Amygdala (tissue), 56 donors: ENCODE data around the gene POLR3E.
"Not testable (repeated sequence)": the region's sequence is repeated elsewhere in the genome, so short reads cannot be mapped to it uniquely, and the experiment has no call there.

Experiments used
- DNase-seq, 56 donors: peaks; one replicate each; lab custom pipeline; 2025; lab: John Stamatoyannopoulos, UW

POLR3E gene

DNA sequence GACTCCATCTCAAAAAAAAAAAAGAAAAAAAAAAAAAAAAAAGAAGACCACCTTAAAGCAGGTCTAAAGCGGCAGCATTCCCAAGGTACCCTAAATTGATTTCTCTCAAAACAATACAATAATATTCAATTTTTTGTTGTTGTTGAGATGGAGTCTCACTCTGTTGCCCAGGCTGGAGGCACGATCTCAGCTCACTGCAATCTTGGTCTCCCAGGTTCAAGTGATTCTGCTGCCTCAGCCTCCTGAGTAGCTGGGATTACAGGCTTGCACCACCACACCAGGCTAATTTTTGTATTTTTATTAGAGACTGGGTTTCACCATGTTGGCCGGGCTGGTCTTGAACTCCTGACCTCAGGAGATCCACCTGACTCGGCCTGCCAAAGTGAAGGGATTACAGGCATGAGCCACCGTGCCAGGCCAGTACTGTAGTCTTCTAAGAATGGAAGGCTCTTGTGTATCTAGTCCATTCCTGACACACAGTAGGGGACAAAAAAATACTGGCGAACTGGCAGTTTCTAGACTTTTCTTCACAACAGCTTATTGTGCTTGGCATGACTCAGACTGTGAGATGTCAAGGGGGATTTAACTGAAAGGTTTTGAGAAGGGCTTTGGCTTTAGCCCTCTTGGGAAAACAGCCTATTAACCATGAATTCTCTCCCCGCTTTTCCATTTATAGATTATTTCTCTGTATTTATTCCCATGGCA is 59.9 kb downstream of the POLR3E start:
- DNase-seq, result no peak

DNA sequence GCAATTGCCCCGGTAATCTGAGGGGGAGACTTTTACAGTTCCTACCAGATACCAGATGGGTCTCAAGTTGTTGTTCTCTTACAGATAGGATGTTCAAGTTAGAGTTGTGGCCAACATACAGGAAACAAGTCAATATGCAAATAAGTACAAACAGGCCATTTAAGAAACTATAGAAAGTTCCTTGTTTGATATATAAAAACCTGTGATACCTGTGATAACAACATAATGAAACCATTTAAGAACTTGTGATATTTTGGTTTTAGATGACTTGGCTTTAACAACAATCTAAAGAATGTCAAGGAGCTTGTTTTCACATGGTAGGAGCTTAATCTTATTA is 60.4 kb downstream of the POLR3E start:
- no peak for DNase-seq

DNA sequence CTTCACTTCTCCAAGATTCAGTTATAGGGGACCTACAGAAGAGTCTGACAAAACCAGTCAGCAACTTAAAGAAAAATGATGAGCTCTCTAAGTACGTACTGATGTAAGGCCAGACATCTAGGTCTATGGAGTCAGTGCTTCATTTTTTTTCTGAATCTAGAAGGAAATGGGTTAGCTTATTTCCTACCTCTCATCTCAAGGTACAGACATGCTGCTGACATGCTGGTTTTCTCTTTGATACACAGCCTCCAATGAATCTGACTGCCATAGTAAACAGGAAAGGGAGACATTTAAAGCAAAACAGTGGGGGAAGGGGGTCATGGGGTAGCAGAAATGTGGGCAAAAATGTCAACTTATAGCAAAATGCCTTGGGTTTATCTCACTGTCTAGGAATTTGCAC is 60.8 kb downstream of the POLR3E start:
- no peak for DNase-seq

DNA sequence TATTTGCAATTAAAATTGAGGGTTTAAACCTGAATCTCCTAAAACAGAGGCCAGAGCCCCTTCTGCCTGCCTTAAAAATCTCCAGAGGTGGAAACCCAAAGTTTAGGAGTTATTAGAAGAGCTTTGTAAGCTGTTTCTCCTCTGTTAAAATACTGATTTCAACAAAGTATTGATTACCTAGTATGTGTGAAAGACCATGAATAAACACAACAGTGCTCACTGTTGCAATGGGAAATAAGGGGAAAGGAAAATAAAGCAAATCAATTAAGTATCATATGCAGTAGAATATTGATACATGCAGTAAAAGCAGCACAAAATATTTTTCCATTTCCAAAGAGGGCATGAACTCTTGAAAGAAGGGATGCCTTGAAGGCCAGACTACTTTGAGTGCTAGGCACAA is 62.5 kb downstream of the POLR3E start:
- no peak for DNase-seq

DNA sequence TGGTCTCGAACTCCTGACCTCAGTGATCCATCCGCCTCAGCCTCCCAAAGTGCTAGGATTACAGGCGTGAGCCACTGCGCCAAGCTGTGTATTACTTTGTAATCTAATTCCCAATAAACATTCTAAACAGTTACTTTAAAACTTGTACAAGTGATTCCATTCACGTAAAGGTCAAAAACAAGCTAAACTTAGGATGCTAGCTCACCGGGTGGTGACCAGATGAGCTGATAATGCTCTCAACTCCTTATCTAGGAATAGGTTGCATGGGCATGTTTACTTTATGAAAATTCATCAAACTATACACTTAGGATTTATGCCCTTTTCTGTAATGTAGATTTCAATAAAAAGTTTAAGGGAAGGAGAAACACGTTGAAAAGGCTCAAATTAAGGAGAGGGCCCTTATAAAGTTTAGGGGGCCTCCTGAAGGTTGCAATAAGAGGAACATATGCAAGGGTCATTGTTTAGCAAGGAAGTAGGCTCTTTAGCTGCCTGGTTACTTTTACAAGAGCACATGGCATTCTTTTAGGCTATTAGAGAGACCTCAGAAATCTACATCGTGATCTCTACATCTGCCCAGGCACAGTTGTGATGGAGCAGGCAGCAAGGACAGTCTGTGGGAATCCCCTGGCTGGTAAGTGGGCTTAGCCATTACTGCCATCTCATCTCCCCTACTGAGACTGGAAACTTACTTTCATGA is 63.9 kb downstream of the POLR3E start:
- DNase-seq, result no peak

DNA sequence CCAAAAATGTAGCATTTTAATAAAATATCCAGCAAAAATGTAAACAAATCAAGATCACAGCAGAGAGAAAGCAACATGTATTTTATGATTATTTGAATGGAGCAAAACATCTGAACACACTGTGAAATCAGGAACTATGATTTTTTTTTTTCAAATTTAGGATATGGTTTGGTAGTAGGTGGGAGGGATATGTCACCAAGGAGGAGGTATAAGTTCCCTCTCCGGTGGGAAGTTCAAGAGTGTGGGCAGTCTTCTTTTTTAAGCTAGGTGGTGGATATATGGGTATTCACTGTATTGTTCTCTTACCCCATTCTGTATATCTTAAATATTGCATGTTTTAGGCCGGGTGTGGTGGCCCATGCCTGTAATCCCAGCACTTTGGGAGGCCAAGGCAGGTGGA is 67.0 kb downstream of the POLR3E start:
- DNase-seq, result no peak

DNA sequence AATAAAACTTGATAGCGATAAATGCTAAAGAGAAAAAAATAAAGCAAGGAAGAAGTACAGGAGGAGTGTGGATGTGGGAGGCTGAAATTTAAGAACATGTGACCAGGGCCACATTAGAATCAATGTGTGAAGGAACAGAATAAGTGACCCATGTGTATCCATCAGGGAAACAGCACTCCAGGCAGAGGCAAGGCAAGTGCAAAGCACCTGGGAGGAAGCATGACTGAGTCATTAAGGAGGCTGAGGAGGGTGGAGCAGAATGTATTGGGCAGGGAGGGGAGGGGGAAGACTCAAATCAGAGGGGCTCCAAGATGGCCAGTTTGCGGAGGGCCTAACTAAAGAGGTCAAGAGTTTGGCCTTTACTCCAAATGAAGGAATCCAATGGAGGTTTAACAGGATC is 69.2 kb downstream of the POLR3E start:
- DNase-seq, result no peak

DNA sequence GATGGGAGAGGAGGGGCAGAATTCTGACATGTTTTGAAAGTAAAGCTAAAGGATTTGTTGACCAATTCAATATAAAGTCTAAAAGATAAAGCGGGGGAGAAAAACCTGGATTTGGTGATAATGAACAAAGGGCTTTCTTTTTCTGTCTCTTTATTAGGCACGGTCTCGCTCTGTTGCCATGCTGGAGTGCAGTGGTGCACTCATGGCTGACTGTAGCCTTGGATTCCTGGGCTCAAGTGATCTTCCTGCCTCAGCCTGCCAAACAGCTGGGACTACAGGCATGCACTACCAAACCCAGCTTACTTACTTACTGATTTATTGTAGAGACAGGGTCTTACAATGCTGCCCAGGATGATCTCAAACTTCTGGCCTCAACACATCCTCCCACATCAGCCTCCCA is 69.7 kb downstream of the POLR3E start:
- DNase-seq, result no peak

DNA sequence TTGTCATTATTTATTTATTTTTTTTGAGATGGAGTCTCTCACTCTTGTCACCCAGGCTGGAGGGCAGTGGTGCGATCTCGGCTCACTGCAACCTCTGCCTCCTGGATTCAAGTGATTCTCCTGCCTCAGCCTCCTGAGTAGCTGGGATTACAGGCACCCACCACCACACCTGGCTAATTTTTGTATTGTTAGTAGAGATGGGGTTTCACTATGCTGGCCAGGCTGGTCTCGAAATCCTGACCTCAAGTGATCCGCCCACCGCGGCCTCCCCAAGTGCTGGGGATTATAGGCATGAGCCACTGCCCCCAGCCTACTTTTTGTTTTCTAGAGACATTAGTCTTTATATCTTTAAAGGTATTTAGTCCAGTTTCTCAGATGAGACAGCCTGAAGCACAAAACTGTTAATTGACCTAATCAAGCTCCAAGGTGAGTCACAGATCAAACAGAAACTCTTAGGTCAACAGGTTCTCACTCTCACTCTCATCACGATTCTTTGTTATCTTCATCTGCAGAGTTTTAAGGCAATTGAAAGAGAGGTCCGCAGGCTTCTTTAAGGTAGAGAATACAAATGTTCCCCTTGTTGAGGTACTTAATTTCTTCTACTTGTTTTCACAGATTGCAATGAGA is 71.1 kb downstream of the POLR3E start:
- DNase-seq, result not testable (repeated sequence)

DNA sequence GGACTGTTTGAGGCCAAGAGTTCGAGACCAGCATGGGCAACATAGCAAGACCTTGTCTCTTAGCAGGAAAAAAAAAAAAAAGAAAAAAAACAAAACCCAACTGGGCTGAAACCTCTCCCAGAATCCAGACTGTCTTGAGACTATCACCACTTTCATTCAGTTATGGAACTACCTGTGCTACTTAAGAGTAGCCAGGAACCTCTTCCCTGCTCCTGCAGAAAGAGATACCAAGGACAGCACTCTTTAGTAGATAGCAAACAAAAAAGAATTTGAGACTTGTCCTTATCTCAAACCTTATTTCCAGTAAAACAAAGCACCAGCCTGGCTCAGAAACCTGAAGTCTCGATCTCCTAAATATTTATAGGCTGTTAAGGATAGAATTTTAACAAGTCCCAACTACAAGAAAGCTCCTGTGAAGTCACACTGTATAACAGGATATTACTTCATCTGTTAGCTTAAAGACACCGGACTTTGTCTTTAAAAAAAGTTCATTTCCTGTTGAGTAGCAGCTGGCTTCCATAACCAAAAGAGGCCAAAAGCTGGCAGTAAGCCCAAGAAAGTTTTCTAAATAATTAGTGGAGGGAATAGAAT is 72.1 kb downstream of the POLR3E start:
- no peak for DNase-seq

DNA sequence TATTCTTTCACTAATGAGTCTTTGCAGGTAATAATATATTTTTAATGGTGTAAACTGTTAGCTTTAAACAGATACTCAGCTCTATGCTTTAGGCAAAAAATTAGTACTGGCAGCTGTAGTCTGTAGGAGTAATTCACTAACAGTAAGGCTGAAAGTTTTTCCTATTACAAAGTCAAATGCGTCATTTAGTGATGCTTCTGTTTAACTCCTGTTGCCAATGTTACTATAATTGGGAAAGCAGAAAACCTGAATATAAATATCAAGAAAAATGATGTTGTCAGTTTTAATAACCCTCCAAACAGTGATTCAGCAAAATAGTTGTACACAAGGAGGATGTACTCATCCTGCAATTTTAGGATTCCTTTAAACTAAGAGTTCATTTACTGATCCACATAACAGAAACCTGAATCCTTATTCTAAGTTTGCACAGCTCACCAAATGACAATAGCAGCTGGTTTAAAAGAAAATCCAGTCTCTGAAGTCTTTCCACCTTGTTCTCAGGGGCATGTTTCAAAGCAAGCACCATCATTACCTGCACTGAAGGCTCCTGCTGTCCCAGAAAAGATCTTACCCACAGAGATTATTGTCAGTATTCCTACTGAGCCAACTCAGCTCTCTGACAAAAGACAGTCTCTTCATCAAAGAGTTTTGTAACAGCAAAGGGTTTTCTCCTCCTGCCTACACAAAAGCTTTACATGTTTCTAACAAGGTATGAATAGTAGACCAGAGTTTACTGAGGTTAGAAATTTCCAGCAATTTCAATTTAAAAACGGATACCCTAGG is 73.0 kb downstream of the POLR3E start:
- no peak for DNase-seq

DNA sequence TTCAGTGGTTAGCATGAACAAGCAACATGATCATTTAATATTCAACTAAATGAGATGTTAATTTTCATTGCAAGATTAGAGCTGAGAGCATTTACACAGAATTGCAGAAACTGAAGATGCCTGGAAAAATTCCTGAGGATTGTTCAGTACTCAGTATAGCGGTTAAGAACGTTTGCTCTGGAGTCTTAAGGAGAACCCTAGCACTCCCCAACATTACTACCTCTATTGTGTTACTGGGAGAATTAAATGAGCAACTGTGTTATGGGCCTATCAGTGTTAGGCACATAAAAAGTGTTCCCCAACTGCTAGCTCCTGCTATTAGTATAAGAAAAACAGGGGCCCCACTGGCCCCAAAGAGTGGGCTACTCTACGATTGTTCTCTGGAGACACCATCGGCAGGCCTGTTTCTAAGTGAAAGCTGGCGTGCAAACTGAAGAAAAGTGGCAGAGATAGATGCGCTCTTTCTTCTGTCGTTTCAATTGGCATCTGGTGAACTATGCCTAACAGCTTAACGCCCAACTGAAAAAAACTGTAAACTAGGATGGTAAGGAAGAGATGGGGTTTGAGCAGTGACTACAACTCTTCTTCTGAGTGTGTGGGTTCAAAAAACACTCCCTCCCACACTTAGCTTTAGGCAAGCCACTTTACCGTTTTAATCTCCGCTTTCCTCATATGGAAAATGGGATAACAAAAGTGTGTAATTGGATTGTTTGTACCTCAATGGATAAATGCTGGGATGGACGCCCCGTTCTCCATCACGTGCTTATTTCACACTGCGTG is 75.9 kb downstream of the POLR3E start:
- DNase-seq, result no peak

DNA sequence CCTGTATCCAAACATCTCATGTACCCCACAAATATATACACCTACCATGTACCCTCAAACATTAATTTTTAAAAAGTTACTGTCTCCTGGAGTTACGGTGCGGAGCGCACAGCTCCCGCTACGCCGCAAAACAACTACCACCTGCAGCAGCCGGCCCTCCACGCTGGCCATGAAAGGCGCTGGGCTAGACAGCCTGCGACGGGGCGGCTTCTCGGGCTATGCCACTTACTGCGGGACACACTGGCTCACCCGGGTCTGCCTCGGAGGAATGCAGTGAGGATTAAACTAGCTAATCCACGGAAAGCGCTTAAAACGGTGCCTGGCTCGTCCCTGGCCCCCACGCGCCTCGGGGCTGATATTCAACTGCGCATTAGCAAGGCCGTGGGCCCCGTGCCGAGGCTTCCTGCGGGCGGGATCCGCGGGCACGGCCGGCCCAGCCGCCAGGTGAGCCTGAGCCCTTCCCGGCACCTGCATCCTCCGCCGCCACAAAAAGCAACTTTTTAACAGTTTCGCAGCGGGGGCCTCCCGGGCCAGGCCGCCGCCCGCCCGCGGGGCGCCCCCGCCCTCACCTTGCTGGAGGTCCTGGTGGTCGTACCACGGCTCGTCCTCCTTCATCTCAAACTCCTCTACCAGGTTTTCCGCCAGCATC is 76.6 kb downstream of the POLR3E start:
- DNase-seq, result peak in 22 of 56 donors; percentile 1 to 26 (median 12)

DNA sequence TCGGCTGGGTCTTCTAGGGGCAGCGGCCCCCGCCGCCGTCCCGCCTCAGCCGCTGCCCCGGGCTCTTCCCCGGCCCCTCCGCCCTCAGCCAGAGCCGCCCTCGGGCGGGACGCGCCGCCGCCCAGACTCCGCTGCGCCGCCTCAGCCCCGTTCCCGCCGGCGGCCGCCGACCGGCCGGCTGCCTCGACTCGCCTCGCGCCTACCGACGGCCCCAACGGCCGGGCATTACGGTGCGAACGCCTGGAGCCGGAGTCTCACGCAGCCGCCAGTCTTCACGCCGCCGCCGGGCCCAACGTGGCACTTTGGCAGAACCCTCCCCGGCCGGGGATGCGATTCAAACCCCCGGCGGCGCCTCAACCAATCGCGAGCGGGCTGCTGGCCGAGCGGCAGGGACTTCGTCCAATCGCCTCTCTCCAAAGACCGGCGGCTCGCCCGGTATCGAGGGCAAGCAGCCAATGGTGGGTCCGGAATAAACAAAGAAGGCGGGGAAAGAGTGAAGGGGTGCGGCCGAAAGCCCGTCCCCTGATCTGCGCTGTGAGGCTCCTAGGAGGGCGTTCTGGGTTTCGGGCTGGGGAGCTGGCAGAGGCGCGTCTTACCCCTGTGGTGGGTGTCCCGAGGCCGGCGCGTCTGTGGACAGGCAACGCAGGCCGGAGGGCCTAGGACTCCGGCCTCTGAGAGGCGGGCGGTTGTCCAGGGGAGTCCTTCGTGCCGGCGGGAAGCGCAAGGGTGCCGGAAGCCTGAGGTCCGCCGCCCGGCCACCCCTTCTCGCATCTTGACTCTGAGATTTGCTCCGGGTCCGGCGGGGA is 77.3 kb downstream of the POLR3E start, which contains the start of gene CDR2:
Gene CDR2 (minus strand): TSS at position 309 of the 806 bp plus-strand sequence. CDS start 310 bp downstream, outside the sequence.
- DNase-seq, result peak; percentile 60 to 98 (median 93)

DNA sequence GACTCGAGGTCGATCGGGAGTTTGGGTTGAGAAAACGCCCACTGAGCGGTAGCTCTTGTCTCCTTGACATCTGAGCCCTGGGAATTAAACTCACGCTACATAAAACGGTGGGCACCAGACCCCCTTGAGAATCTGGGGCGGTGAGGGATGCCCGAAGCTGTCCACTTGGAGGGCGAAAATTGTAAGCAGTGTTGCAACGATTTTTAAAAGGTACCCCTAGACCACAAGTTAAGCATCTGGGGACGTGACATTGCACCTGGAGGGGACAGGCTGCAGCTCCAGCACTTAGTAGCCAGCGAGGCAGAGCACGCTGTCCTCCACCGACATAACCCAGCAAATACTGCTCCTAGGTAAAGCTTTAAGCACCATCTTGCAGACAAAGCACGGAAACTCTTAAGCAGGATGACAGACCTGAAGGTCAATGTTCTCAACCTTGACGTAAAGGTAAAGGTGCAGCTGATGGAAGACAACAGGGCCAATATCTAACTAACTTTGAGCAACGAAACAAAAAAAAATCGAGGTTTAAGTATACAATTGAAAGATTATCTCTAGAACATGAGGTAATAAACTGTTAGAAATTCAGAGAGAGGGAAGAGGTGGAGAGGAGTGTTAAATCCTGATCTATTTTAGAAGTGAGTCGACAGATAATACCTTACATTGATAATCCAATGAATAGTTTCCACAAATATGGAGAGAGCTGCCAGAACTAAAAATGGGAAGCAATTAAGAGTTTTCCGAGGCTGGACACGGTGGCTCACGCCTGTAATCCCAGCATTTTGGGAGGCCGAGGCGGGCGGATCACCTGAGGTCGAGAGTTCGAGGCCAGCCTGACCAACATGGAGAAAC is 78.1 kb downstream of the POLR3E start:
- peak in 2 of 56 donors; percentile 22 to 23 for DNase-seq

DNA sequence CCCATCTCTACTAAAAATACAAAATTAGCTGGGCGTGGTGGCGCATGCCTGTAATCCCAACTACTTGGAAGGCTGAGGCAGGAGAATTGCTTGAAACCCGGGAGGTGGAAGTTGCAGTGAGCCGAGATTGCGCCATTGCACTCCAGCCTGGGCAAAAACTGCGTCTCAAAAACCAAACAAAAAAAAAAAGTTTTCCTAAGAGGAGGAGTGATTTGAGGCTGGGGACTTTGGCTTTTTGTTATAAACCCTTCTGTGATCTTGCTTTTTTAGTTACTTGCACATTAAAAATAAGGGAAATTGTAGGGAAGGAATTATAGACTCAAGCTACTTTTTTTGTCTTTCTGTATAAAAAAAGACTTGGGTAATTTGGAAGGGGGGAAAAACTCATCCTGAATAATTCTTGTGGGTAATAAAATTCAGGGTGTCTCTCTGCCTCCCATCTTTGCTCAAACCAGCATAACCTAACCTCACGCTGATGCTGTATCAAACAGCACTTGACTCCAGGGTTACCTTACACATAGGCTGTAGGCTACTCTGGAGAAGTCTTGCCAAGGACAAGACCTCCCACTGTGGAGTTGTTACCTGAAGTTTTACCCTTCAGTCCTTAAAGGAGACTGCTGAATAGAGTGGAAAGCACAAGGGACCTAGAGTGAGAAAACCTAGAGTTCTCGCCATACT is 78.9 kb downstream of the POLR3E start:
- no peak for DNase-seq

DNA sequence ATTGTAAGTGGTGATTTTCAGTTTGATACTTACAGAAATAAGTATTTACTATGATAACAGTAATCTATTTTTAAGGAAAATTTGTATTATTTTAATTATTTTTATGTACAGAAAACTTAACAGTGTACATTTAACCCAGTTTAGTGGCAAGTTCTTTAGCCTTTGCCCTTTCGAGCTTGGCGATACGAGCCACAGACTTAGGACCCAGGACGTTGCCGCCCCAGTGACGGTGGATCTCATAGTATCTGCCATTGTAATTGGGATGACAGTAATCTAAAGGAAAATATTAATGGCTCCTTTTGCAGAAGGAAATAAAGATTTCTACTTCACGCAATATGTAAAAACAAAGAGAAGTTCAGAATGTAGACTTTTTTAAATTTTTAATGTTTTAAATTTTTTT is 82.4 kb downstream of the POLR3E start:
- no peak for DNase-seq
